HG03097 (cell line): ENCODE results near the gene TRAPPC2L.

ENCODE experiments used
- ATAC-seq: cut with Tn5 transposase; IDR thresholded peaks from one replicate; pipeline ENCODE4 v1.9.1; 2021; ENCODE audit not compliant: unreplicated experiment, low FRiP score

TRAPPC2L gene

DNA sequence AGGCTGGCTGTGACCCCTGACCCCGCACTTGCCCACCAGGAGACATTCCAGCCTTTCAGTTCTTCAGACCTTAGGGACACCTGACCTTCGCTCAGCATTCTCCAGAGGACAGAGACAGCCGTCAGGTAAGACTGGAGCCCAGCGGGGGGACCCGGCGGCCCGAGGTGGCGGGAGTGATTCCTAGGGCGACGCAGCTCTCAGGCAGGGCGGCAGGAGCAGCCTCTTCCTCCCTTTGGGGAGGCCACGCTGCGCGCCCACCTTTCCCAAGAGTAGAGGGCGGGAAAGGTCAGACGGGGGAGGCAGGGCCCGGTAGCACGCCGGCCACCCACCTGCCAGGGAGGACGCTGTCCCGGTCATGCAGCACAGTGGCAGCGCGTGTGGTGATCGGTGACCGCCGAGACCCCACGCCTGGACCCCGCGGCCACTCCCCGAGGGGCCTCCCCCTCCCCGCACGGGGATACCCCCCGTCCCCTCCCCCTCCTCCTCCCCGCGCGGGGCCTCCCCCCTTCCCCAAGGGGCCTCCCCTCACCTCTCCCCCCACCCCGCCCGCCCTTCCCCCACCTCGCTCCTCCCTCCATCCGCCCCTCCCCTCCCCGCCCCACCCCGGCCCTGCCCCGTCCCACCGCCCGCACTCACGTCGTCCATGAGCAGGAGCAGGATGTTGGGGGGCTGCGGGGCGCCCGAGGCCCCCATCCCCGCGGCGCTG, 652 bp upstream of the TRAPPC2L start:
- no peak for ATAC-seq

DNA sequence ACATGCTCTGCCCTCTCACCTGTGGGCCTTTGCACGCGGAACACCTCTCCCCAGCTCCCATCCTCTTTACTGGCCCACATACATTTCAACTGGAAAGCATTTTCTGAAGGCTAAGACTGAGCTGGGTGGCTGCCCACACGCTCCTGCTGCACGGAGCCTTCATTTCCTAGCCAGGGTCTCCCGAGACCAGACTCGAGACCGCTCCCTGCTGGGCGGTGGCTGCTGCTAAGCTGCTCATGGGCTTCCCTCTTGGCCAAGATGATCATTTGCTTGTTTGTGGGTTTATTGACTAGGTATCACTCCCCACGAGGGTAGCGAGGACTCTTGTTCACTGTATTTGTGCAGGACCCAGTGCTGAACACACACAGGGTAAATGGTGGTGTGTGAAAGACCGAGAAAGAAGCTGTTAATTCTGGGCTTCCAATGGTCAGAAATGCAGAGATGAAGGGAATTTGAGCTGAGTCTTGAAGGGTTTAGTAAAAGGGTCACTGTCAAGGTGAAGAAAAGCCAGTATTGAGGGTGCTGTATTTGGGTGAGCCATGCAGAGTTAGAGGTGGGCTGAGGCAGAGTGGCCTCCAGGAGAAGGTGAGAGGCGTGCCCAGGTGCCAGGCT, 907 bp downstream of the TRAPPC2L start:
- ATAC-seq, result no peak

DNA sequence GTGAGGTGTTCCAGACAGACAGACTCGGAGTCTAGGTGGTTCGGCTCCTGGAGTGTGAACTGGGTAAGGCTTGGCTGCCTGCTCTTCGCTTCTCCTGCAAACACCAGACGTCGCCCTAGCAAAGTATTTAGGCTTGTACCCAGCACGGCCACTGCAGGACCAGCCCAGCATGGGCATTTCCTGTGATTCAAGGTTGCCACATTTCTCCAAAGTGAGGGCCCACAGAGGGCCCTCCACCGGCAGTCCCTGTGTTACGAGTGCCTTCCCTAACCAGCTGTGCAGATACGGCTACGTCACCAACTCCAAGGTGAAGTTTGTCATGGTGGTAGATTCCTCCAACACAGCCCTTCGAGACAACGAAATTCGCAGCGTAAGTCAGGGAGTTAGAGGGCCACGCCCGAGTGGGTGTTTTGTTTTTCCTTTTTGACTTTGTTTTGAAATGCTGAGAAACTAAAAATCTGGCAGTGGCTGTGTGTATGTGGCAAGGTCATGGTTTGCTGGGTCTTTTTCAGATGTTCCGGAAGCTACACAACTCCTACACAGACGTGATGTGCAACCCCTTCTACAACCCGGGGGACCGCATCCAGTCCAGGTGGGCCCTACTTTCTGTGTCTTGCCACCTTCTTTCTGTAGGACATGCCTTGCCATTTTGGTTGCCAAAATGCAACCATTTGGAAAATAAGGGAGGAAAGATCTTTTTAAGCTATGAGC, 2.6 kb downstream of the TRAPPC2L start:
- no peak for ATAC-seq

DNA sequence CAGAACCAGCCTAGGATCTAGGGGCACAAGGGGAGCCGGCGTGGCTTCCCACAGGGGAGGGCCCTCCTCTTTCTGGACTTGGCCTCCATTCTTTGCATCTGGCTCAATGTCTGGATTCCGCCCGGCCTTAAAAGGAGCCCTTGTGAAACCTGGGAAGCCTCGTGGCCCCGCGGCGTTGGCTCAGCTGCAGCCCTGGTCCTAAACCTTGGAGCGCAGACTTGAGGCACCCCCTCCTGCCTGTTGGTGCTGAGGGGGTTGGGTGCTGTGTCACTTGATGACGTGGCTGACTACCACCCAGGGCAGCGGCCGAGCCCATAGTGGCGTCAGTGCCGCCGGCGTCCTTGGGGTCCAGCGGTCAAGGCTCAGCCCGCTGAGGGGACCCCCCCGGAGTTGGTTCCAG, 4.4 kb downstream of the TRAPPC2L start:
- ATAC-seq, result no peak

DNA sequence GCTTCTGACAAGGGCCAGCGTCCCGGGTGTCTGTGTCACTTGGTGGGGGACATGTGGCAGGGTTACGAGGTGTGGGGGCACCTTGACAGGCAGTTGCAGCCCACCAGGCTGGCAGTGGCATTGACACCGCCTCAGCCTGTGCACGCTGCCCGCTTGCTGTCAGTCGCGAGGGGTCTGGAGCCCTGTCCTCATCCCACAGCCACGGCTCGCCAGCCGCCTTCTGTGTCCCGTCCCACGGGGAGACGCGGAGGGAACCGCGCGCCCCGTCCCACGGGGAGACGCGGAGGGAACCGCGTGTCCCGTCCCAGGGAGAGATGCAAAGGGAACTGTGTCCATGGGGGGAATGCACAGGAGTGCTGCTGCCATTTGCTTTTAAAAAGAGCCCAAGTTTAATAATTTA, 6.0 kb downstream of the TRAPPC2L start:
- no peak for ATAC-seq

DNA sequence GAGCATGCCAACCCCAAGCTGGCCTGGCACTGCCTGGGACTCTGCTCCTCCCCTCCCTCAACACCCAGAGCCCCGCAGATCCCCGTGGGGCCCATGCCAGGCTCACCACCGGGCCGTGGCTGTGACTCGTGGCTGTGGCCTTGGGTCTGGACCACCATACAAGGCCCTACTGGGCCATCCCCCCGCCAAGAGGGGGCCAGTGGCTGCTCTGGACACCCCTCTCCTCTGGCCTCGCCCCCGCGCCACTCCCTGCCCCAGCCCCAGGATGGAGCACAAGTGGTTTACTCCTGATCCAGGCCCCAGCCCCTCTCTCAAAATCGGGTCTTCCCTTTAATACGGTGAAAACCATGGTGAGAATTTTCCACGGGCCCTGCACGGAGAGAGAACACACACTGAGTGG, 6.5 kb downstream of the TRAPPC2L start:
- ATAC-seq, result no peak

DNA sequence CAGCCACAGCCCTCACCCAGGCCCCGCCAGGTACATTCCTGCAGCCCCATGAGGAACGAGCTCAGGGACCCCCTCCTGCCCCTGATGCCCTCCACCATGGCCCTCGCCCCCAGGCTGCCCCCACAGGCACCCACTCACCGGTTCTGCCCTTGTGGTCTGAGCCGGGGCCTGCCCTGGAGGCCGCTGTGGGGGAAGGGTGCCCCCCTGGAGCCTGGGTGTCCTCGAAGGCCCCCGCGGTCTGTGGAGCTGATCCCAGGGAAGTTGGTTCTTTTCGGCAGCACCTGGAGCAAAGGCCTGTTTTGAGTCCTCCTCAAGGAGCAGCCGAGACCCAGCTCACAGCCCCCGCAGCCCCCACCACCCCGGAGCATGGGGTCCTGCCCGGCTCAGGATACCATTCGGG, 7.2 kb downstream of the TRAPPC2L start:
- no peak for ATAC-seq

DNA sequence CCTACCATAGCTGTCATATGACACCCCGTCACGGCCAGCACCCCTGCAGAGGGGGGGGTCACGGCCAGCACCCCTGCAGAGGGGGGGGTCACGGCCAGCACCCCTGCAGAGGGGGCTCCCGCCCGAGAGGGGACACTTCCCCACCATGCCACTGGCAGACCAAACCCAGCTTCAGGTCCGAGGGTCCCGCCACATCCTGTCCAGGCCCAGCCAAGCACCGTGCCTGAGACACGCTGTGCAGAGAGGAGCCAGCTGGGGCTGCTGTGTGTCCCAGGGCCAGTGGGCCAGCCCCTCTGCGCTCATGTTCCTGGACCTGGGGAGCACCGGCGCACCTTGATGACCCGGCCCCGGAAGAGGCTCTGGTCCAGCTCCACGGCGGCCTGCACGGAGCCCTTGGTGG, 7.6 kb downstream of the TRAPPC2L start:
- no peak for ATAC-seq

DNA sequence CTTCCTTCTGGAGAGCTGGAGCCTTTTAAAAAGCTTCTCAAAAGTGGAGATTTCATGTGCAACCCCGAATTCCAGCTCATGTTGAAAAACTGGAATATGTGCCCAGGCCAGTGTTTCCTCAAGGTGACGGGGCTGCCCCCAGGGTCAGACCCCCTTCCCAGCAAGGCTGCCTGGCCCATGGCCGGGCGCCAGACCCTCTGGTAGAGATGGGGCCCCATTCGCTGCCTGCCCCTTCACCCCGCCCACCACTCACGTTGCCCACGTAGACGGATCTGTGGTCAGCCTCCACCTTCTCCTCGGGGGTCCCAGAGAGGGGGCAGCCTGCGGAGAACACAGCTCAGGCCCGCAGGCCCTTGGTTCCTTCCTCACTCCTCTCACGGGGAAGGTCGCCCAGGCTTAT, 8.4 kb downstream of the TRAPPC2L start:
- no peak for ATAC-seq

DNA sequence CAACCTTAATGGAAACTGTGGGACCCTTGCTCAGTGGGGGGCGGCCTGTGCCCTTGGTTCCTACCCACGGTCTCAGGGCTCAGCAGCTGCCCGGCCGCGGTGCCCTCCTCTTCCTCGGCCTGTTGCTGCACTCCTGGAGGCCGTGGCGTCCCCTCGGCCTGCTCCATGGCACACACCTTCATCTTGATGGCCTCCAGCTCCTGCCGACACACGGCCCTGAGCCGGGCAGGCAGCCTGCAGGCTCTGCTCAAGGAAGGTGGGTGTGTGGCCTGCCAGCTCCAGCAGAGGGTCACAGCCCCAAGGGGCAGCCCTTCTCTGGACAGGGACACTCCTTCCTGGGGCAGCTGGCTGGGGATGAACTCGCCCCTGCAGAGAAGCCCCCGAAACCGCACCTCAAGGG, 8.8 kb downstream of the TRAPPC2L start:
- ATAC-seq, result no peak

DNA sequence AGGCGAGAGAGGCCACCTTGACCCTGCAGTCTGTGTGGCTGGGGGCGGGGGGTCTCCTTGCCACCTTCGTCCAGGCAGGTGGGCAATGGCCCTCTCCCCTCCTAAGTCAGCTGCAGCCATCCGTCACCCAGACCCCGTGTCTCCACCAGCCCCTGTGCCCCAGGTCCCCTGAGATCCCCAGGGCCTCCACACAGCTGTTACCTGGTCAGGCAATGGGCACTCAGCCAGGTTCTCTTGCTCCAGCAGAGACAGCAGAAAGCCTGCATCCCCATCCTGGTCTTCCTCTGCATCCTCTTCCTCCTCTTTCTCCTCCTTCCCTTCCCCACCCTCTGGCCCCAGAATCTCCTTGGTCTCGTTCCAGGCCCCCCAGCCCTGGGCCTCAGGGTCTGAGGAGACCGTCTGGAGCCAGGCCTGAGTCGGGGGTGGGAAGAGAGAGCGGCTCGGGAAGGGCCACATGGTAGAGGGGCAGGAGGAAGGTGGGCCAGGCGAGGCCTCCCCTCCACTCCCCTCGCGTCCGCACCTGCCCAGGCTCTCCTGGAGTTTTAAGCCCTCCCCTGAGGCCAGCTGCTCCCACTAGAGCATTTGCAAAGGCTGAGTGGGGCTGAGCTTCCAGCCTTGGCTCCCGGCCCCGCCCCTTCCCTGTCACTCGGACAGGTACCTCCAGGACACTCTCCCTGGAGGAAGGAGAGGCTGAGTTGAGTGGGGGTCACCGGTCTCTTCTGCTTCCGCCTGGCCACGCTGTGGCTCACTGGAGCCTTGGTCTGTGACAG, 9.4 kb downstream of the TRAPPC2L start, which contains the start of gene PABPN1L:
PABPN1L (minus strand) TSS at position 510 of the 770 bp plus-strand sequence; CDS start at position 456, 54 bp downstream.
- ATAC-seq, result no peak

DNA sequence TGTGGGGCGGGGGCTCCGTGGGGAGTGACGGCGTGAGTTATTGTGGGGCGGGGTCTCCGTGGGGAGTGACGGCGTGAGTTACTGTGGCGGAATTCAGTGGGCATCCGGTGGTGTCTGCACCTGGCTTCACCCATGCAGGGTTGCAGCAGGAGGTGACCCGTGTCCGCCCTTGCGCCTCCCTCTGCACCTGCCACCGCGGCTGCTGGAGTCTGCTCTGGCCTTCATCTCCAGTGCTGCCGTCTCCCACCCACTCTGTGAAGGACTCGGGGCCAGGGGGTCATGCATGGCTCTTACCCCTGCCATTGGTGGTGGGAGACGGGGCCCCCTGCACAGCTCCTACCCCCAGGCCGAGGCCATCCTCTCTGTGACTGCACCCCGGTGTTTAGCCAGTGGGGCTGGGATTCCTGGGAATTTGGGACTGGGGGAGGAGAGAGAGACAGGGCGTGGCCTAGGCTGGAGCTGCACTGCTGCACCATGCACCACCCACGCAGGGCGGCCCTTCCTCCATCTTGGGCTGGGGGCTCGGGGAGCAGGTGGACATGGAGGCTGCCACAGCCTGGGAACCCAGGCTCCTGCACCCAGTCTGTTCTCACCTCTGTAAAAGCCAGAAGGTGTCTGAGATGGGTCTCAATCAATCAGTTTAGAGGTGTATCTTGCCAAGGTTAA, 10.8 kb downstream of the TRAPPC2L start:
- ATAC-seq, result no peak

DNA sequence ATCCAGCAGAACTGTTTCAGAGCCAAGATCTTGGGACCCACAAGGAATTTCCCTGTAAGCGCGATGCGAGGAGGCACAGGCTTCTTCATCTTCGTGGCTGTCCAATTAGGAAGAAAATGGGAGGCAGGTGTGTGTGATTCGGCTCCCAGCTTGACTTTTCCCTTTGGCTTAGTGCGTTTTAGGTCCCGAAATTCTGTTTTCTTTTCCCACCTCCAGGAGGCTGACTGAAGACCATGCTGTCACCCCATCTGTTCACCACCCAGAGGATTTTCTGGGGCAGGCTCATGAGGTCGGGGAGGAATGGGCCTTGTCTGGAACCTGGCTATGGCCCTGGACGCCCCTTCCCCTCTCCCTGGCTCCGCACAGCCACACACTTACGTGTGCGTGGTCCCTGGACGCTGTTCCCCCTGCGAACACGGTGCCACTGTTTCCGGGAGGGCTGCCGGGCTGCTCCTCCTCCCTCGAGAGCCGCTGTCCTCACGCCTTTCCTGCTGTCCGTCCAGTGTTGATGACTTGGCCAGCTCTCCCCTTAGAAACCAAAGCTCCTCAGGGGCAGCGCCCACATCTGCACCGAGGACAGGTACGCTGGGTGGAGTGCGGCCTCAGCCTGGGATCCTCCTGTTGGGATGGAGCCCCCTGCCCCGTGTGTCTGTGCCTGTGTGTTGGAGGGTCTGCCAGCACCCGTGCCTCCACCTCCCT, 12.2 kb downstream of the TRAPPC2L start:
- no peak for ATAC-seq

DNA sequence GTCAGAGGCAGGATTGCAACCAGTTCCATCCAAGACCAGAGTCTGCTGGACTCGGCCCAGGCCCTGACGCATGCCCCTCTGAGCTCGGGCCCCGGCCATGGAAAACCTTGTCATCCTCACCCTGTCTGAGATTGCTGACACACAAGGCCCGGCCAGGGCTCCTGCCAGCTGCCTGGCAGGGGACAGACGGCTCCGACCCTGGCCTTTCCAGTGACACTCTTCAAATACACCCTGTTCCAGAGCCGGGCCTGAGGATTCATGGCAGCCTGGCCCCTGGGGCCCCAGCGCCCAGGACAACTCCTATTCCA, 12.7 kb downstream of the TRAPPC2L start:
- ATAC-seq, result no peak

DNA sequence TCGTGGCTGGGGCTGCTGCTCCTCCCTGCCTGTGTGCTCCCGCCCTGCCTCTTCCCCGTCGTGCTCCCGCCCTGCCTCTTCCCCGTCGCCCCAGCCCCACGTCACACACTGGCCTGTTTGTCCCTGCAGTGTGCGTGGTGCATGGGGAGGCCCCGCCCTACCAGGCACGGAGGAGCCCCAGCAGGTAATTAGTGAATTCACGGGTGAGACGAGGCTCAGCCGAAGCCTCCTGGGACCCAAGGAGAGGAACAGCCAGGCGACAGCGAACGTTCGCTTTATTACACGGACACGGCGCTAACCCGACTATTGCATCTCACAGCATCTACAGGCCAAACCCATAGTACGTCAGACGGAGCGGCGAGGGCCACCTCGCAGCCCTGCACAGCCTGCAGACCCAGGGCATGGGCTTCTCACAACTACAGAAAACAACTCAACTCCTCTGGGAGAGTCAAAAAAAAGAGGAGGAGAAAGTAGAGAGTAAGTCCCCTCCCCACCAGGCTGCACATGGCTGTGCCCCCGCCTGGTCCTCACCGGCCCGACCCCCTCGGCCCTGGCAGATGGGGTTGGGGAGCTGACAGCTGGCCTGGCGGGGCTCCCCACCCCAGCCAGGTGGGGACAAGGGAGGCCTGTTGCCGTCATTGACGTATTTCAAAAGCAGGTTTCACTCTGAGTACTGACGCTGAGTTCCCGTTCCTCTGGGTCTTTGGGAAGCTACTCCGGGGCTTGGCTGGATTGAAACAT, 13.9 kb downstream of the TRAPPC2L start:
- ATAC-seq, result no peak

DNA sequence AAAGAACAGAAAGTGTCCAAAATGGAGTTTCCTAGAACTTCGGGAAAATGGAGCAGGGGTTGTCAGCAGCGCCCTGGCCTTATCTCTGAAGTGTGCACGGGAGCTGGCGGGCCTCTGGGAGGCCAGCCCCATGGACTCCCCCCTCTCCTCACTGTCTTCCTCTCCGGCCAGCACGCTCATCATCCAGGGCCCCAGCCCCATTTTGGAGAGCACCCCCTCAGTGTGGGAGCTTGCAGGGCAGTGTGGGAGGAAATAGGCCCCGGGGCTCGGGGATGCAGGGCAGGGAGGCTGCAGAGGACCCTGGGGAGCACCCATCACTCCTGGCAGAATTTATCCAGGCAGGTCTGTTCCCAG, 14.4 kb downstream of the TRAPPC2L start:
- no peak for ATAC-seq

DNA sequence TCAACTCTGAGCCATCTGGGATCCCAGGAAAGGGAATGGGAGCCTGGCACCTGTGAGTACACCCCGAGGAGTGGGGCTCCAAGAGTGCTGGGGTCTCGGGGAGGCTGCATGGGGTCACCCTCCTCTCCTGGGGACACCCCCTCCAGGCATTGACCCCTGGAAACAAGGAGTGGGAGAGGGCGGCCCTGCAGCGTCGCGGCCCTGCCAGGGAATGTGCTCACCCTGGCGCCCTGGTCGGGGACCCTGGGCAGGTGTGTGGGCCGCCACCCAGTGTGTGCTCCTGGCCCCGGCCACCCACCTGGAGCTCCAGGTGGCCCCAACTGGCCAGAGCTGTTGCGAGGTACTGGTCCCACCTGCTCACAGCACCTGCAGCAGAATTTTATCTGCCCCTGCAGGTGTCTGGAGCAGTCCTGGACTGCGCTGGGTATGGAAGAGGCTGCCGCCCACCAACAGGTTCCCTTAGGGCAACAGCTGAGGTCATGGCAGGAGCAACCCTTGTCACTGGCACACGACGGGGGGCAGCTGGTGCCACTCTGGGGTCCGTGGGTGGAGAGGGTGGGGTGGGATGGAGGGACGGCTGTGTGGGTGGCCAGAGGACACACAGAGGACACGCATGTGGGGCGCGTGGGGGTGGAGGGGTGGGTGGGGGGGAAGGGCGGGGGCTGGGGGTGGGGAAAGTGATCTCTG, 14.9 kb downstream of the TRAPPC2L start:
- no peak for ATAC-seq

DNA sequence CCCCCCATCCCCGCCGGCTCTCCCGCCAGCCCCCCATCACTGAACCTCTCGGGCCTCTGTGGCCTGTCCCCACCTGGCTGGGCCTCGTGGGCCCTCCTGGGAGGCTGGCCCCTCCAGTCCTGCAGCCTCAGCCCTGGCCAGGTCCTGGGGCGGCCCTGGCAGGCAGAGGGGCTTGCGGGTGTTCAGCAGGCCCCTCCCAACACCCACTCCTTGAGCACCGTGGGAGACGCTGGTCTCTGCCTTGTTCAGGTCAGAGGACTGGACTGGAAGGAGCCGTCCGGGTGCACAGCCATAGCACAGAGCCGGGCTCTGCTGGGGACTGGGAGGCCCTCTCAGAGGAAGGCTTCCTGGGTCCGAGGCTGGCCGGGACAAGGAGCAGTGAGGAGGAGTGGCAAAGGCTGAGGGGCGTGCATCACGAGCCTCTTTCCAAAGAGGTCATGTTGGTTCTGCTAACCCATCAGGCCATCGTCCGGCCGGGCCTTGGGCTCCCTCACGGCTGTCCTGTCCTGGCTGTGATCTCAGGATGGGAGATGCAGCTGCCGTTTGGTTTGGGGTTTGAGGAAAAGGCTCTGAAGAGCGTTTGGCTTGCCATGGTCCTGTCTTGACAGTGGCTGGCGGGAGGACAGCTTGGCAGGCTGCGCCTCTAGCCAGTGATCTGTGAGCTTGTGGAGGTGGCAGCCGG, 15.9 kb downstream of the TRAPPC2L start:
- ATAC-seq, result no peak
